ENCODE data around the gene BCL2.

The BCL2 gene

GRCh38 chr18:63135101-63135500 lies 184.5 kb downstream of the BCL2 start:
- DNase-seq = no peak

GRCh38 chr18:63132819-63133200 lies 186.8 kb downstream of the BCL2 start:
- no peak for DNase-seq

GRCh38 chr18:63131959-63132818 lies 187.4 kb downstream of the BCL2 start:
- DNase-seq = no peak

GRCh38 chr18:63131106-63131958 lies 188.2 kb downstream of the BCL2 start:
- no peak for DNase-seq

- DNase-seq = no peak
Measured at GRCh38 chr18:63130176-63130575, 189.4 kb downstream of the BCL2 start.

GRCh38 chr18:63128237-63128974 lies 191.2 kb downstream of the BCL2 start:
- DNase-seq = no peak

- no peak for DNase-seq
Measured at GRCh38 chr18:63126134-63127069, 193.2 kb downstream of the BCL2 start.

GRCh38 chr18:63120620-63121019 lies 198.9 kb downstream of the BCL2 start:
- no peak for DNase-seq

- no peak for DNase-seq
Measured at GRCh38 chr18:63119647-63120046, 199.9 kb downstream of the BCL2 start.

- DNase-seq = no peak
Measured at GRCh38 chr18:63113899-63114565, 205.5 kb downstream of the BCL2 start.

- no peak for DNase-seq
Measured at GRCh38 chr18:63112706-63113105, 206.9 kb downstream of the BCL2 start.

GRCh38 chr18:63111671-63112402 lies 207.7 kb downstream of the BCL2 start:
- DNase-seq = no peak

GRCh38 chr18:63109802-63110201 lies 209.8 kb downstream of the BCL2 start:
- no peak for DNase-seq

- no peak for DNase-seq
Measured at GRCh38 chr18:63109022-63109421, 210.5 kb downstream of the BCL2 start.

- DNase-seq = no peak
Measured at GRCh38 chr18:63107931-63108330, 211.6 kb downstream of the BCL2 start.

GRCh38 chr18:63107171-63107845 lies 212.3 kb downstream of the BCL2 start:
- DNase-seq = no peak

- DNase-seq = no peak
Measured at GRCh38 chr18:63106727-63107126, 212.8 kb downstream of the BCL2 start.

GRCh38 chr18:63105636-63106316 lies 213.8 kb downstream of the BCL2 start:
- no peak for DNase-seq

- DNase-seq = no peak
Measured at GRCh38 chr18:63104868-63105267, 214.7 kb downstream of the BCL2 start.

All from NCI-H774 (cell line).